Caco-2 (cell line): ENCODE results near the gene CHAF1A. TPM values are rescaled to one million over a fixed set of nuclear protein-coding genes. Genes with fewer than 3 reads are reported as not detected.

ENCODE experiments used
- BruUV-seq: library from RNA; stranded (reverse); fragments of 400-500 nt; replicated peaks from 2 replicates; lab custom pipeline; 2021; lab: Mats Ljungman, UMichigan
- CTCF ChIA-PET: fragments of 300-600 bp; sonication (Branson Sonifier 250); formaldehyde crosslinking; loops from one replicate; lab custom pipeline; 2022; ENCODE audit warnings: antibody characterized with exemption; lab: Charles Lee
- POLR2A ChIA-PET: fragments of 300-600 bp; sonication (Branson Sonifier 250); formaldehyde crosslinking; loops from one replicate; lab custom pipeline; 2022; ENCODE audit warnings: antibody characterized with exemption; lab: Charles Lee
- DNase-seq, 2 experiments: peaks; one replicate each; pipeline versions ENCODE4 v3.0.0 to v3.0.0-alpha.2; 2020 to 2022
- H3K27me3 ChIP-seq: replicated peaks from 2 replicates; pipeline ENCODE4 v1.6.0; 2011; ENCODE audit warnings: low read length; ENCODE audit not compliant: control insufficient read depth, insufficient read depth
- H3K36me3 ChIP-seq: 2 replicates; pipeline ENCODE4 v1.5.1; 2011; ENCODE audit warnings: low read length; ENCODE audit not compliant: control insufficient read depth, insufficient read depth
- H3K4me1 ChIP-seq: fragments of 250-450 bp; sonication (Bioruptor Pico); 2 replicates; pipeline ENCODE4 v1.5.1; 2020; ENCODE audit warnings: mild to moderate bottlenecking
- H3K4me3 ChIP-seq: 2 replicates; pipeline ENCODE4 v1.5.1; 2011; ENCODE audit warnings: low read depth, mild to moderate bottlenecking, control low read depth, low read length
- H3K9me3 ChIP-seq: fragments of 250-450 bp; sonication (Bioruptor Pico); 2 replicates; pipeline ENCODE4 v1.5.1; 2020; ENCODE audit warnings: mild to moderate bottlenecking, moderate library complexity
- H3K27ac Mint-ChIP-seq: one replicate; pipeline ENCODE4 v1.8.0; 2022; ENCODE audit warnings: mixed read lengths; ENCODE audit not compliant: unreplicated experiment
- H3K27me3 Mint-ChIP-seq: one replicate; pipeline ENCODE4 v1.8.0; 2022; ENCODE audit warnings: mixed read lengths; ENCODE audit not compliant: insufficient read depth, unreplicated experiment
- H3K36me3 Mint-ChIP-seq: one replicate; pipeline ENCODE4 v1.8.0; 2022; ENCODE audit warnings: mild to moderate bottlenecking, mixed read lengths; ENCODE audit not compliant: insufficient read depth, unreplicated experiment
- H3K4me1 Mint-ChIP-seq: one replicate; pipeline ENCODE4 v1.8.0; 2022; ENCODE audit warnings: low read depth, mixed read lengths; ENCODE audit not compliant: unreplicated experiment
- H3K4me3 Mint-ChIP-seq: one replicate; pipeline ENCODE4 v1.8.0; 2022; ENCODE audit warnings: mild to moderate bottlenecking, moderate library complexity, mixed read lengths; ENCODE audit not compliant: unreplicated experiment
- H3K9me3 Mint-ChIP-seq: one replicate; pipeline ENCODE4 v1.8.0; 2022; ENCODE audit warnings: mixed read lengths; ENCODE audit not compliant: unreplicated experiment
- CTCF ChIP-seq, 2 experiments: fragments of 200-600 bp in 1 of 2; IDR thresholded peaks; 1 replicate in 1 of 2; 2 replicates in 1 of 2; pipeline versions ENCODE4 v1.5.1 to v1.8.0; 2011 to 2022; ENCODE audit warnings: antibody characterized with exemption in 1 of 2, control low read depth in 1 of 2, inconsistent platforms in 1 of 2, low read depth in 1 of 2, low read length in 1 of 2, mild to moderate bottlenecking in 1 of 2, moderate library complexity in 1 of 2; ENCODE audit not compliant: insufficient read depth in 1 of 2, severe bottlenecking in 1 of 2, unreplicated experiment in 1 of 2
- intact Hi-C: fragments of 100-400 bp; cut with micrococcal nuclease; formaldehyde crosslinking; loops from one replicate; pipeline ENCODE4 v1.10.0; 2022; ENCODE audit not compliant: unreplicated experiment
- total RNA-seq: library from RNA; stranded (reverse); gene quantifications from 2 replicates; pipeline ENCODE4 v1.2.3, GENCODE V29; 2022

Gene CHAF1A
- total RNA-seq, 1 experiment from 2014 or later, result 63.1 TPM

GRCh38 chr19:4360641-4361151 lies 41.7 kb upstream of the CHAF1A start:
- Mint-ChIP-seq H3K27ac (peak overlapping the region; percentile 42), H3K4me3 (no peak overlapping the region), H3K27me3 (no peaks in the 10 kb centered on the region), H3K4me1 (no peaks in the 10 kb centered on the region), H3K36me3 (peaks cover 83% of the 10 kb centered on the region), H3K9me3 (no peaks in the 10 kb centered on the region)
- POLR2A ChIA-PET, result no interaction called here
- no peak for TF ChIP-seq CTCF (IDR thresholded peaks at IDR 0.05; ENCODE audit: insufficient read depth in 1 of 2, low read depth in 1 of 2, low read length in 1 of 2, severe bottlenecking in 1 of 2, unreplicated experiment in 1 of 2)
- H3K4me1 ChIP-seq, result 0 out of 2 replicates have a peak, but pooled peaks cover 4% of the 10 kb centered on the region
- H3K4me3 ChIP-seq, result no peak overlapping the region
- DNase-seq, result no peak
- intact Hi-C loops, result loop anchor here (5.0 kb wide), 1 partner anchor 42 kb away; the partner anchor contains the start of genes CHAF1A and SH3GL1
- no peaks in the 10 kb centered on the region for H3K9me3 ChIP-seq
- TSS peak; percentile 58 for BruUV-seq
- H3K36me3 ChIP-seq, result peaks cover 3% of the 10 kb centered on the region
- CTCF ChIA-PET, result interaction anchor here (0.6 to 1.3 kb wide), 2 partner anchors 17 to 94 kb away, joined by 3 to 4 read pairs; partner anchors contain the start of gene MPND
- no peaks in the 10 kb centered on the region for H3K27me3 ChIP-seq

GRCh38 chr19:4361152-4362046 lies 41.0 kb upstream of the CHAF1A start:
- Mint-ChIP-seq H3K27ac (peak overlapping the region; percentile 82), H3K4me1 (no peaks in the 10 kb centered on the region), H3K36me3 (peaks cover 83% of the 10 kb centered on the region), H3K4me3 (no peak overlapping the region), H3K9me3 (no peaks in the 10 kb centered on the region), H3K27me3 (no peaks in the 10 kb centered on the region)
- intact Hi-C loops, result loop anchor here (5.0 kb wide), 1 partner anchor 41 kb away; the partner anchor contains the start of genes CHAF1A and SH3GL1
- Histone ChIP-seq H3K4me3 (no peak overlapping the region), H3K4me1 (0 out of 2 replicates have a peak, but pooled peaks cover 4% of the 10 kb centered on the region), H3K9me3 (no peaks in the 10 kb centered on the region), H3K27me3 (no peaks in the 10 kb centered on the region), H3K36me3 (peaks cover 3% of the 10 kb centered on the region)
- BruUV-seq, result no TSS peak
- no peak for DNase-seq
- POLR2A ChIA-PET, result interaction anchor here (0.6 kb wide), 1 partner anchor 47 kb away, joined by 10 read pairs; no protein-coding TSS in a partner anchor
- CTCF ChIA-PET, result interaction anchor here (0.6 to 1.9 kb wide), 5 partner anchors 9 to 94 kb away, joined by 3 to 14 read pairs (median 4); partner anchors contain the start of gene MPND
- TF ChIP-seq CTCF (IDR thresholded peaks at IDR 0.05; ENCODE audit: insufficient read depth in 1 of 2, low read depth in 1 of 2, low read length in 1 of 2, severe bottlenecking in 1 of 2, unreplicated experiment in 1 of 2), result no peak
